COLO668 (cell line): ENCODE results near the gene CD46.
"Not testable (repeated sequence)": the region's sequence is repeated elsewhere in the genome, so short reads cannot be mapped to it uniquely, and the experiment has no call there.

Source experiments
- DNase-seq: peaks from one replicate; lab custom pipeline; 2025; ENCODE audit not compliant: unreplicated experiment; lab: John Stamatoyannopoulos, UW

Gene CD46

DNA sequence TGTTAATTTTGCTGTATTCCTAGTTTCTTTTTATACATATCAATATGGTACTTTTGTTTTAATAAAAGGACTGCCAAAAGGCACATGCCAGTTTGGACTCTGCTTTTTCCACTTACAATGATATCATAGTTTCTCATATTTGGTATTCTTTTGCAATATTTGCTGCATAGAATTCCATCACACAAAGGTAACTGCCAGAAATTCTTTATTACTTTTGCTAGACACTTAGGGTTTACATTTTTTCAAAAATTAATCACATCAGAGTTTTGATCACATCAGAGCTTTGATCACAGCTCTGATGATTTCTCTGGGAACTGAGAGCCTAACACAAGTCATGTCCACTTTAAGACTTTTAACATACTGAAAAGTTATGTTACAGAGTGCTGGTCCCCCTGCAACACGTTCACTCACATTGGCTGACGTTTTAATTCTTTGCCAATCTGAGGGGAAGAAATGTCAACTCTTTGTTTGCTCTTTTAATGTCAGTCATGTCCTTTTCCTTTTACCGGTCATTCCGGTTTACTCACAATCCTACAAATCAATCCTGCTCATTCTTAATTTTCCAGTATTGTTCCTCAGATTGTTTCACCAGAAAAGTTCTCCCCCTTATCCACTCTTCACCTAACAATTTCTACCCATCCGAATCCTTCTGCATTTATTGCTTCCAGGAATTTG, 1.1 kb upstream of the CD46 start:
- no peak for DNase-seq

DNA sequence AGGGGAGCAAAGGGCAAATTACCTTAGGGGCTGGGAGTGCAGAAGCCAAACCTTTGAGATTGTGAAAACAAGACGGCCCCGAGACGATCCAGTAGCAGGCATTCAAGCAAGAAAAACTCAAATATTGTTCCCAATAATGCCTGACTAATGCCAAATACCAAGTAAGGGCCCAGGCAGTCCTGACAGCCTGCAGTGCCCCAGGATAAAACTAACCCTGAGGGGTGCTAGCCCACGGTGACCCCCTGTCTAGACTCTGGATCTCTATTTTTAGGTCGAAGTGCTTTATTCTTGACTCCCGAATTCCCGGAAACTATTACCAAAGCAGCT, 428 bp upstream of the CD46 start:
- DNase-seq, result not testable (repeated sequence)

DNA sequence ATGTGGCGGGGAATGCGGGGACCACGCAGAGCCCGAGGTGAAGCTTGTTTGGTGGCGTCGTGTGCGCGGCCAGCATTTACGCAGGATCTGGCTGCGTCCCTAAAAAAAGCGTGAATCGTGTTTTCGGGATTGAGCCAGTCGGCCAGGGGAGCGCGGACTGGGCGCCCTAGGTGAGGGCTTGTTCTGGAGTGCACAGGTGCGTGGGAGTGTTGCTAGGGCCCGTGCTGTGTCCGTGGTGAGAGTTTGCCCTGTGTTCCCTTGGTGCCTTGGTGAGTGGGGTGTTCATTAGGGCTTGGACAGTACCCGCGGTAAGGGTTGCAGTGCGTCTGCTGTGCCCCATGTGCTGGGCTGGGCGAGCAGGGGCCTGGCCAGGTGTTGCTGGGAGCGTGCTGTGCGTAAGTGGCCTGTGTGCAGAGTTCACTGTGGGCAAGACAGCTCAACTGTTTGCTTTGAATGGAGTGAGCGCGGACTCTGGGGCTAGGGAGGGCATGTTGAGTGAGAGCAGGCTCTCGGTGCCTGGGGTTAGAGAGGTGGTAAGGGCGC, 673 bp downstream of the CD46 start:
- DNase-seq, result peak; percentile 56

GRCh38 chr1:207753611-207754010, 1.8 kb downstream of the CD46 start:
- no peak for DNase-seq

- DNase-seq, result no peak
Measured at GRCh38 chr1:207754011-207754410, 2.2 kb downstream of the CD46 start.

- no peak for DNase-seq
Measured at GRCh38 chr1:207754974-207755700, 3.3 kb downstream of the CD46 start.

- DNase-seq, result no peak
Measured at GRCh38 chr1:207755846-207756693, 4.2 kb downstream of the CD46 start.

DNA sequence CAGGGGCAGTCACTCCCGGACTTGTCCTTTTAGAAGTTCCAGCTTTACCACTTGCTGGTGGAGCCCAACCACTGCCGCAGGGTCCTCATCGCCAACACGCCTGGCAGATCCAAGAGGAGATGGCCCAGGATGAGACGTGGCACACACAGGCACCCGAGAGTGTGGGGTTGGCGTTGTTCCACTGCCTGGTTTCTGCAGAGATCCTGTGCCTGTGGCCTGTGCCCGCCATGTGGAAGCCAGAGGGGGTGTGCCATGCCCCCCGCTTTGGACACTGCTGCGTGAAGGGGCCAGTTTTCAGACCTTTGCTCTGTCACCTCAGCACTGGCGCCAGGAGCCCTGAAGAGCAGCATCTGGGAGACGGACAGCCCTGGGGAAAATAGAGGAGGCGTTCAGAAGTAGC, 10.8 kb downstream of the CD46 start:
- DNase-seq, result no peak

DNA sequence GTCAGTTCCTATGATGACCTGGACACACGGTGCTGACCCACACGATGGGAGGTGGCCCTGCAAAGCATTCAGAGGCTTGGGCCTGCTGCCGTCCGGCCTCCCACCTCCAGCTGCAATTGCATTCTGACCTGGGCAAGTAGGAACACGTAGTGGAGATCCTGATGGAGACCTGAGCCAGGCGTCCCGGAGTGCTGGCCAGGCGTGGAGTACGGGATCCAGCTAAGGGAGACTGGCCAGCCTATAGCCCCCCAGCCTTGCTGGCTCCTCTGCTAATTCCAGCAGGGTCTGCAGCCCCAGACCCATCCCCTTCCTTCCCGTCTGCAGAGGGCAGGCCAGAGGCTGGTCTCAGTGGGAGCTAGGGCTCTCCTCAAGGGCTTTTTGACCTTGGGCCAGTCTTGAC, 11.2 kb downstream of the CD46 start:
- DNase-seq, result no peak

- no peak for DNase-seq
Measured at GRCh38 chr1:207763972-207764371, 12.1 kb downstream of the CD46 start.

GRCh38 chr1:207766569-207766968, 14.7 kb downstream of the CD46 start:
- DNase-seq, result no peak

DNA sequence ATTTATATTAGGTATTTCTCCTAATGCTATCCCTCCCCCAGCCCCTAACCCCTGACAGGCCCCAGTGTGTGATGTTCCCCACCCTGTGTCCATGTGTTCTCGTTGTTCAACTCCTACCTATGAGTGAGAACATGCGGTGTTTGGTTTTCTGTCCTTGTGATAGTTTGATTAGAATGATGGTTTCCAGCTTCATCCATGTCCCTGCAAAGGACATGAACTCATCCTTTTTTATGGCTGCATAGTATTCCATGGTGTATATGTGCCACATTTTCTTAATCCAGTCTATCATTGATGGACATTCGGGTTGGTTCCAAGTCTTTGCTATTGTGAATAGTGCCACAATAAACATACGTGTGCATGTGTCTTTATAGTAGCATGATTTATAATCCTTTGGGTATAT, 18.7 kb downstream of the CD46 start:
- DNase-seq, result not testable (repeated sequence)

DNA sequence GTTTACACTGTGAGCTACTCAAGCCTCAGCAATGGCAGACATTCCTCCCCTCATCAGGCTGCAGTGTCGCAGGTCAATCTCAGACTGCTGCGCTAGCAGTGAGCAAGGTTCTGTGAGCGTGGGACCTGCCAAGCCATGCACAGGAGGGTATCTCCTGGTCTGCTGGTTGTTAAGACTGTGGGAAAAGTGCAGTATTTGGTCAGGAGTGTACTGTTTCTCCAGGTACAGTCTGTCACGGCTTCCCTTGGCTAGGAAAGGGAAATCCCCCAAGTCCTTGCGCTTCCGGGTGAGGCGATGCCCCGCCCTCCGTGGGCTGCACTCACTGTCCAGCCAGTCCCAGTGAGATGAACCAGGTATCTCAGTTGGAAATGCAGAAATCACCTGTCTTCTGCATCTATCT, 24.2 kb downstream of the CD46 start:
- DNase-seq, result not testable (repeated sequence)

DNA sequence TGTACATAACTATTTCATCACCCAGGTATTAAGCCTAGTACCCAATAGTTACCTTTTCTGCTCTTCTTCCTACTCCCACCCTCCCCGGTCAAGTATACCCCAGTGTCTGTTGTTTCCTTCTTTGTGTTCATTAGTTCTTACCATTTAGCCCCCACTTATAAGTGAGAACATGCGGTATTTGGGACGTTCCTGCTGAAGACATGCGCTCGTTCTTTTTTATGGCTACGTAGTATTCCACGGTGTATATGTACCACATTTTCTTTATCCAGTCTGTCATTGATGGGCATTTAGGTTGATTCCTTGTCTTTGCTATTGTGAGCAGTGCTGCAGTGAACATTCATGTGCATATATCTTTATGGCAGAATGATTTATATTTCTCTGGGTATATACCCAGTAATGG, 25.6 kb downstream of the CD46 start:
- DNase-seq, result not testable (repeated sequence)

DNA sequence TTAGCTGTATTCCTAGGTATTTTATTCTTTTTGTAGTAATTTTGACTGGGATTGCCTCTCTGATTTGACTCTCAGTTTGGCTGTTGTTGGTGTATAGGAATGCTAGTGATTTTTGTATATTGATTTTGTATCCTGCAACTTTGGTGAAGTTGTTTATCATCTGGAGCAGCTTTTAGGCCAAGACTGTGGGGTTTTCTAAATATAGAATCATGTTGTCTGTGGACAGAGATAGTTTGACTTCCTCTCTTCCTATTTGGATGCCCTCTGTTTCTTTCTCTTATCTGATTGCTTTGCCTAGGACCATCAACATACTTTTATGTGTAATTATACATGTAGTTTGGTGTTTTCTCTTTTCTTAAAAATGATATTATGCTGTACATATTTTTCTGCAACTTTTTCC, 27.2 kb downstream of the CD46 start:
- no peak for DNase-seq

DNA sequence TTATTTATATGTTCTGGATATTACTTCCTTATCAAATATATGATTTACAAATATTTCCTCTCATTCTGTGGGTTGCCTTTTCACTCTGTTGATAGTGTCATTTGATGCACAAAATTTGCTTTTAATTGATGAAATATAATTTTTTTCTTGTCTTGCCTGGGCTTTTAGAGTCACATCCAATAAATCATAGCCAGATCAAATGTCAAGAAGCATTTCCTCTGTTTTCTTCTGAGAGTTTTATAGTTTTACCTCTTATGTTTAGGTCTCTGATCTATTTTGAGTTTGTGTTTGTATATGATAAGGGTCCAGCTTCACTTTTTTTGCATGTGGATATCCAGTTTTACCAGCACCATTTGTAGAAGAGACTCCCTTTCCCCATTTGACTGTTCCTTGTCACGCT, 29.5 kb downstream of the CD46 start:
- DNase-seq, result no peak

GRCh38 chr1:207787776-207788175, 35.9 kb downstream of the CD46 start:
- no peak for DNase-seq

DNA sequence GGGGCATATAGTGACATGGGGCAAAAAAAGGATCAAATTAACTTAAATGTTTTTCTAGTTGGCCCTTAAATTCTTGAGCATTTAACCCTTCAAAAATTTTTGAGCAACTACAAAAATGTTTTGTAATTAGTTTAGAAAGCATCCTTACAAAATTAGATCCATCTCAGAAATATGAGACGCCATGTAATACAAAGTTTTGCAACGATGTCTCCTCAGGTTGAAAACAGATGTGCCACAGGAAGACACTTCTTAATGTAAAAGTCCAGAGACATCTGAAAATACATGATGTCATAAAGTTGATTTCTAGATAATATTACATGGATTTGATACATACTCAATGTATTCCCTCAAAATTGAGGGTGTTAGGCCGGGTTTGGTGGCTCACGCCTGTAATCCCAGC, 37.5 kb downstream of the CD46 start:
- DNase-seq, result no peak

GRCh38 chr1:207789792-207790787, 38.2 kb downstream of the CD46 start:
- no peak for DNase-seq

DNA sequence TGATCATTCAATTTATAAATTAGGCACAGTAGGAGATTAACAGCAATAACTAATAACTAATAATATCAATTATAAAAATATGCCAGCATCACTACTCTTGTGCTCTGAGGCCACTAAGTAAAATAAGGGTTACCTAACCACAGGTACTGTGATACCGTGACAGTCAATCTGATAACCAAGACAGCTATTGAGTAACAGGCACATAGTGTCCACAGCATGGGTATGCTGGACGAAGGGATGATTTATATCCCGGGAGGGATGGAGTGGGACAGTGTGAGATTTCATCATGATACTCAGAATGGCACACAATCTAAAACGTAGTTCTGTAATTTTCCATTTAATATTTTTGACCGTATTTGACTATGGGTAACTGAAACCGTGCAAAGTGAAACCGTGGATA, 39.4 kb downstream of the CD46 start:
- DNase-seq, result no peak

DNA sequence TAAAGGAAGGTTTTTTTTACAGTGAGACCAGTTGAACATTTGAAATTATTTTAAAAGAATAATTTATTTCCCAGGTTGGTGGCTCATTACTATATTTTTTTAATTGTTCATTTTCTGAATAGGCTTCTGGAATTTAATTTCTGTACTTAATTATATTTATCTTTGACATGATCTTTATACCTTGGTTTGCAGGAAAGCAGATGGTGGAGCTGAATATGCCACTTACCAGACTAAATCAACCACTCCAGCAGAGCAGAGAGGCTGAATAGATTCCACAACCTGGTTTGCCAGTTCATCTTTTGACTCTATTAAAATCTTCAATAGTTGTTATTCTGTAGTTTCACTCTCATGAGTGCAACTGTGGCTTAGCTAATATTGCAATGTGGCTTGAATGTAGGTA, 41.5 kb downstream of the CD46 start:
- no peak for DNase-seq
